ENCODE results near the gene OPN5. TPM values are rescaled to one million over a fixed set of nuclear protein-coding genes. Genes with fewer than 3 reads are reported as not detected.
A peak's percentile ranks its signal among the peaks of the same experiment; 100 is the strongest.

OPN5 gene
- not detected for total RNA-seq
- long read RNA-seq: 0 reads

GRCh38 chr6:47781732-47782131 is at the start of gene OPN5:
Gene OPN5, plus strand, starts transcription at chr6:47782032. Its CDS starts 35 bp downstream, at chr6:47782067.
- no peak within 1 kb of the TSS for H3K27ac ChIP-seq (replicated peaks)
- no peaks in the 10 kb centered on the region for H3K9me3 ChIP-seq (replicated peaks)
- no peak for TF ChIP-seq CTCF (IDR thresholded peaks at IDR 0.05; ENCODE audit: borderline replicate concordance)
- no peak for DNase-seq
- peaks cover 5% of the 10 kb centered on the region for H3K4me1 ChIP-seq
- intact Hi-C loops (cut with micrococcal nuclease): loop anchor here (5.0 to 10.0 kb wide), 4 partner anchors 149 to 1633 kb away; no protein-coding TSS in a partner anchor
- no peak within 1 kb of the TSS for H3K4me3 ChIP-seq
- no peaks in the 10 kb centered on the region for H3K36me3 ChIP-seq
- peaks cover 15% of the 10 kb centered on the region for H3K27me3 ChIP-seq (ENCODE audit: low read depth)

- intact Hi-C loops (cut with micrococcal nuclease): loop anchor here (5.0 kb wide), 1 partner anchor 102 kb away; no protein-coding TSS in a partner anchor
- H3K9me3 ChIP-seq (replicated peaks): no peaks in the 10 kb centered on the region
- H3K36me3 ChIP-seq: no peaks in the 10 kb centered on the region
- DNase-seq: no peak
- TF ChIP-seq CTCF (IDR thresholded peaks at IDR 0.05; ENCODE audit: borderline replicate concordance): peak; percentile 65
- no peak overlapping the region for H3K27ac ChIP-seq (replicated peaks)
- H3K4me1 ChIP-seq: peaks cover 8% of the 10 kb centered on the region
- H3K27me3 ChIP-seq (ENCODE audit: low read depth): no peaks in the 10 kb centered on the region
- no peak overlapping the region for H3K4me3 ChIP-seq
Measured at GRCh38 chr6:47733879-47734558, 47.8 kb upstream of the OPN5 start.

- Histone ChIP-seq H3K27me3 (ENCODE audit: low read depth) (no peaks in the 10 kb centered on the region), H3K9me3 (replicated peaks) (no peaks in the 10 kb centered on the region), H3K36me3 (no peaks in the 10 kb centered on the region), H3K4me3 (no peak overlapping the region), H3K4me1 (peaks cover 8% of the 10 kb centered on the region), H3K27ac (replicated peaks) (no peak overlapping the region)
- DNase-seq: no peak
- intact Hi-C loops (cut with micrococcal nuclease): loop anchor here (5.0 kb wide), 1 partner anchor 103 kb away; no protein-coding TSS in a partner anchor
- TF ChIP-seq CTCF (IDR thresholded peaks at IDR 0.05; ENCODE audit: borderline replicate concordance): no peak
Measured at GRCh38 chr6:47734831-47735481, 46.9 kb upstream of the OPN5 start.

- no peak overlapping the region for H3K27ac ChIP-seq (replicated peaks)
- intact Hi-C loops (cut with micrococcal nuclease): no loop called here
- no peak for DNase-seq
- H3K9me3 ChIP-seq (replicated peaks): no peaks in the 10 kb centered on the region
- no peak overlapping the region for H3K4me3 ChIP-seq
- no peaks in the 10 kb centered on the region for H3K36me3 ChIP-seq
- H3K27me3 ChIP-seq (ENCODE audit: low read depth): no peaks in the 10 kb centered on the region
- peaks cover 13% of the 10 kb centered on the region for H3K4me1 ChIP-seq
- TF ChIP-seq CTCF (IDR thresholded peaks at IDR 0.05; ENCODE audit: borderline replicate concordance): no peak
Measured at GRCh38 chr6:47736083-47736700, 45.6 kb upstream of the OPN5 start.

GRCh38 chr6:47737406-47737805 is 44.4 kb upstream of the OPN5 start:
- Histone ChIP-seq H3K27me3 (ENCODE audit: low read depth) (no peaks in the 10 kb centered on the region), H3K4me3 (no peak overlapping the region), H3K27ac (replicated peaks) (no peak overlapping the region), H3K9me3 (replicated peaks) (no peaks in the 10 kb centered on the region), H3K4me1 (peaks cover 22% of the 10 kb centered on the region), H3K36me3 (no peaks in the 10 kb centered on the region)
- TF ChIP-seq CTCF (IDR thresholded peaks at IDR 0.05; ENCODE audit: borderline replicate concordance): no peak
- intact Hi-C loops (cut with micrococcal nuclease): no loop called here
- no peak for DNase-seq
